Measurements from ENCODE around the gene OTOL1.
A peak's percentile ranks its signal among the peaks of the same experiment; 100 is the strongest.

Gene OTOL1

GRCh38 chr3:161498259-161498921 lies 1.8 kb downstream of the OTOL1 start:
- TF ChIP-seq JUND (IDR thresholded peaks at IDR 0.05; ENCODE audit: low read depth): no peak
- peak in 1 of 2 experiments; percentile 20 for DNase-seq (ENCODE audit: low read depth in 1 of 2, low spot score in 1 of 2)
- in situ Hi-C loops (cut with HindIII; ENCODE audit: low pct_unique_long_range_greater_than_20kb, low sequenced_read_pairs): no loop called here

- DNase-seq (ENCODE audit: low read depth in 1 of 2, low spot score in 1 of 2): no peak
- no peak for TF ChIP-seq JUND (IDR thresholded peaks at IDR 0.05; ENCODE audit: low read depth)
- in situ Hi-C loops (cut with HindIII; ENCODE audit: low pct_unique_long_range_greater_than_20kb, low sequenced_read_pairs): no loop called here
These were observed 3.6 kb downstream of the OTOL1 start for GRCh38 chr3:161500068-161500796.

- DNase-seq (ENCODE audit: low read depth in 1 of 2, low spot score in 1 of 2): no peak
- TF ChIP-seq JUND (IDR thresholded peaks at IDR 0.05; ENCODE audit: low read depth): no peak
- in situ Hi-C loops (cut with HindIII; ENCODE audit: low pct_unique_long_range_greater_than_20kb, low sequenced_read_pairs): no loop called here
These were observed 6.7 kb downstream of the OTOL1 start for GRCh38 chr3:161503271-161503670.

GRCh38 chr3:161508852-161509477 lies 12.4 kb downstream of the OTOL1 start:
- TF ChIP-seq JUND (IDR thresholded peaks at IDR 0.05; ENCODE audit: low read depth): no peak
- peak; percentile 13 to 44 for DNase-seq (ENCODE audit: low read depth in 1 of 2, low spot score in 1 of 2)

GRCh38 chr3:161510510-161511260 lies 14.1 kb downstream of the OTOL1 start:
- in situ Hi-C loops (cut with HindIII; ENCODE audit: low pct_unique_long_range_greater_than_20kb, low sequenced_read_pairs): no loop called here
- no peak for DNase-seq (ENCODE audit: low read depth in 1 of 2, low spot score in 1 of 2)

More at GRCh38 chr3:161508852-161509477, 12.4 kb downstream of the OTOL1 start:
- in situ Hi-C loops (cut with HindIII; ENCODE audit: low pct_unique_long_range_greater_than_20kb, low sequenced_read_pairs): no loop called here

GRCh38 chr3:161523916-161524315 lies 27.3 kb downstream of the OTOL1 start:
- in situ Hi-C loops (cut with HindIII; ENCODE audit: low pct_unique_long_range_greater_than_20kb, low sequenced_read_pairs): no loop called here
- DNase-seq (ENCODE audit: low read depth in 1 of 2, low spot score in 1 of 2): no peak
- TF ChIP-seq JUND (IDR thresholded peaks at IDR 0.05; ENCODE audit: low read depth): no peak

More at GRCh38 chr3:161510510-161511260, 14.1 kb downstream of the OTOL1 start:
- no peak for TF ChIP-seq JUND (IDR thresholded peaks at IDR 0.05; ENCODE audit: low read depth)

GRCh38 chr3:161531930-161532329 lies 35.3 kb downstream of the OTOL1 start:
- in situ Hi-C loops (cut with HindIII; ENCODE audit: low pct_unique_long_range_greater_than_20kb, low sequenced_read_pairs): no loop called here
- no peak for DNase-seq (ENCODE audit: low read depth in 1 of 2, low spot score in 1 of 2)
- TF ChIP-seq JUND (IDR thresholded peaks at IDR 0.05; ENCODE audit: low read depth): no peak

- TF ChIP-seq JUND (IDR thresholded peaks at IDR 0.05; ENCODE audit: low read depth): no peak
- in situ Hi-C loops (cut with HindIII; ENCODE audit: low pct_unique_long_range_greater_than_20kb, low sequenced_read_pairs): no loop called here
- DNase-seq (ENCODE audit: low read depth in 1 of 2, low spot score in 1 of 2): no peak
These were observed 44.0 kb downstream of the OTOL1 start for GRCh38 chr3:161540594-161540993.

- in situ Hi-C loops (cut with HindIII; ENCODE audit: low pct_unique_long_range_greater_than_20kb, low sequenced_read_pairs): no loop called here
- peak in 1 of 2 experiments; percentile 74 for DNase-seq (ENCODE audit: low read depth in 1 of 2, low spot score in 1 of 2)
- no peak; the same call in 1 of the 2 replicates for TF ChIP-seq JUND (IDR thresholded peaks at IDR 0.05; ENCODE audit: low read depth)
These were observed 49.2 kb downstream of the OTOL1 start for GRCh38 chr3:161545824-161546223.

- TF ChIP-seq JUND (IDR thresholded peaks at IDR 0.05; ENCODE audit: low read depth): no peak
- in situ Hi-C loops (cut with HindIII; ENCODE audit: low pct_unique_long_range_greater_than_20kb, low sequenced_read_pairs): no loop called here
- DNase-seq (ENCODE audit: low read depth in 1 of 2, low spot score in 1 of 2): no peak
These were observed 51.7 kb downstream of the OTOL1 start for GRCh38 chr3:161548301-161548700.

GRCh38 chr3:161549261-161549660 lies 52.7 kb downstream of the OTOL1 start:
- in situ Hi-C loops (cut with HindIII; ENCODE audit: low pct_unique_long_range_greater_than_20kb, low sequenced_read_pairs): no loop called here
- no peak for TF ChIP-seq JUND (IDR thresholded peaks at IDR 0.05; ENCODE audit: low read depth)
- DNase-seq (ENCODE audit: low read depth in 1 of 2, low spot score in 1 of 2): no peak

GRCh38 chr3:161550491-161551195 lies 54.0 kb downstream of the OTOL1 start:
- TF ChIP-seq JUND (IDR thresholded peaks at IDR 0.05; ENCODE audit: low read depth): no peak
- in situ Hi-C loops (cut with HindIII; ENCODE audit: low pct_unique_long_range_greater_than_20kb, low sequenced_read_pairs): no loop called here

More at GRCh38 chr3:161550491-161551195, 54.0 kb downstream of the OTOL1 start:
- no peak for DNase-seq (ENCODE audit: low read depth in 1 of 2, low spot score in 1 of 2)
